Measurements from ENCODE around the gene EBNA1BP2. TPM values are rescaled to one million over a fixed set of nuclear protein-coding genes. Genes with fewer than 3 reads are reported as not detected.
"Not testable (repeated sequence)": the region's sequence is repeated elsewhere in the genome, so short reads cannot be mapped to it uniquely, and the experiment has no call there.

Gene EBNA1BP2
- 46.8 TPM for total RNA-seq

GRCh38 chr1:43171876-43172526 is at the start of gene EBNA1BP2, which contains the start of gene CFAP57:
EBNA1BP2 (minus strand) TSS chr1:43172290; CDS start chr1:43172118, 172 bp downstream.
CFAP57 (plus strand) TSS chr1:43172330; CDS start chr1:43172754, 424 bp downstream.
- peak; percentile 89 for DNase-seq

- DNase-seq = no peak
These were observed 49.7 kb upstream of the EBNA1BP2 start for GRCh38 chr1:43221797-43222196.

GRCh38 chr1:43220905-43221778 is 49.1 kb upstream of the EBNA1BP2 start:
- DNase-seq = no peak

GRCh38 chr1:43217747-43218146 is 45.7 kb upstream of the EBNA1BP2 start:
- no peak for DNase-seq

- DNase-seq = no peak
These were observed 42.7 kb upstream of the EBNA1BP2 start for GRCh38 chr1:43214501-43215444.

GRCh38 chr1:43208277-43208676 is 36.2 kb upstream of the EBNA1BP2 start:
- DNase-seq = not testable (repeated sequence)

GRCh38 chr1:43207229-43207853 is 35.3 kb upstream of the EBNA1BP2 start:
- DNase-seq = no peak

- DNase-seq = no peak
These were observed 34.6 kb upstream of the EBNA1BP2 start for GRCh38 chr1:43206600-43207228.

- DNase-seq = no peak
These were observed 33.6 kb upstream of the EBNA1BP2 start for GRCh38 chr1:43205671-43206070.

GRCh38 chr1:43204394-43204793 is 32.3 kb upstream of the EBNA1BP2 start:
- no peak for DNase-seq

GRCh38 chr1:43203859-43204258 is 31.8 kb upstream of the EBNA1BP2 start:
- DNase-seq = no peak

GRCh38 chr1:43199093-43199726 is 27.1 kb upstream of the EBNA1BP2 start:
- DNase-seq = no peak

GRCh38 chr1:43197343-43198127 is 25.4 kb upstream of the EBNA1BP2 start:
- no peak for DNase-seq

- no peak for DNase-seq
These were observed 22.4 kb upstream of the EBNA1BP2 start for GRCh38 chr1:43194509-43194908.

GRCh38 chr1:43188106-43188505 is 16.0 kb upstream of the EBNA1BP2 start:
- DNase-seq = no peak

- no peak for DNase-seq
These were observed 12.9 kb upstream of the EBNA1BP2 start for GRCh38 chr1:43184995-43185394.

GRCh38 chr1:43184388-43184787 is 12.3 kb upstream of the EBNA1BP2 start:
- DNase-seq = no peak

- no peak for DNase-seq
These were observed 5.6 kb upstream of the EBNA1BP2 start for GRCh38 chr1:43177691-43178090.

- DNase-seq = no peak
These were observed 2.8 kb upstream of the EBNA1BP2 start for GRCh38 chr1:43174873-43175272.

GRCh38 chr1:43172527-43172972 is 460 bp upstream of the EBNA1BP2 start:
- DNase-seq = peak; percentile 89
